Endometrial microvascular endothelial cells (primary cell): Measurements from ENCODE around the gene CYP1A1. TPM values are rescaled to one million over a fixed set of nuclear protein-coding genes. Genes with fewer than 3 reads are reported as not detected.
"Not testable (repeated sequence)": the region's sequence is repeated elsewhere in the genome, so short reads cannot be mapped to it uniquely, and the experiment has no call there.

Source experiments
- in situ Hi-C: cut with HindIII; loops from 2 replicates; pipeline ENCODE4 v1.10.0; 2017; ENCODE audit warnings: low sequenced_read_pairs, low pct_unique_long_range_greater_than_20kb; ENCODE audit errors: inconsistent ontology term
- total RNA-seq: library from RNA; depleted of rRNA; stranded (reverse); fragments of >200 nt; gene quantifications from one replicate; pipeline ENCODE4 v1.2.3, GENCODE V29; 2015; ENCODE audit errors: inconsistent ontology term

The CYP1A1 gene
- total RNA-seq, 1 donor from 2014 or later = 0.37 TPM

GRCh38 chr15:74746389-74746788 is 21.1 kb upstream of the CYP1A1 start:
- in situ Hi-C loops = no loop called here

GRCh38 chr15:74742422-74742821 is 17.1 kb upstream of the CYP1A1 start:
- in situ Hi-C loops = no loop called here

- in situ Hi-C loops = not testable (repeated sequence)
These were observed 12.9 kb upstream of the CYP1A1 start for GRCh38 chr15:74738239-74738638.

- in situ Hi-C loops = no loop called here
These were observed 10.0 kb upstream of the CYP1A1 start for GRCh38 chr15:74735305-74735704.

GRCh38 chr15:74733269-74733668 is 7.9 kb upstream of the CYP1A1 start:
- in situ Hi-C loops = no loop called here

- in situ Hi-C loops = no loop called here
These were observed 7.5 kb upstream of the CYP1A1 start for GRCh38 chr15:74732846-74733245.

- in situ Hi-C loops = no loop called here
These were observed 5.4 kb upstream of the CYP1A1 start for GRCh38 chr15:74730619-74731316.

GRCh38 chr15:74729372-74729771 is 4.0 kb upstream of the CYP1A1 start:
- in situ Hi-C loops = not testable (repeated sequence)

GRCh38 chr15:74728699-74729098 is 3.4 kb upstream of the CYP1A1 start:
- in situ Hi-C loops = not testable (repeated sequence)

- in situ Hi-C loops = no loop called here
These were observed 2.4 kb upstream of the CYP1A1 start for GRCh38 chr15:74727727-74728126.

GRCh38 chr15:74726774-74727164 is 1.4 kb upstream of the CYP1A1 start:
- in situ Hi-C loops = no loop called here

GRCh38 chr15:74725845-74726773 is 781 bp upstream of the CYP1A1 start:
- in situ Hi-C loops = no loop called here

GRCh38 chr15:74724570-74725224 is 631 bp downstream of the CYP1A1 start:
- in situ Hi-C loops = no loop called here

GRCh38 chr15:74723754-74724334 is 1.5 kb downstream of the CYP1A1 start:
- in situ Hi-C loops = no loop called here

- in situ Hi-C loops = no loop called here
These were observed 2.1 kb downstream of the CYP1A1 start for GRCh38 chr15:74723187-74723586.

- in situ Hi-C loops = no loop called here
These were observed 2.7 kb downstream of the CYP1A1 start for GRCh38 chr15:74722591-74722990.

- in situ Hi-C loops = no loop called here
These were observed 8.7 kb downstream of the CYP1A1 start for GRCh38 chr15:74716651-74717050.

GRCh38 chr15:74712311-74712710 is 13.0 kb downstream of the CYP1A1 start:
- in situ Hi-C loops = no loop called here
